GM12801 (cell line): ENCODE data around the gene PACRG.

ENCODE experiments used
- TF ChIP-seq, protein P1 (sequence below): IDR thresholded peaks from one replicate; pipeline ENCODE4 v1.5.1; 2011; ENCODE audit warnings: control low read depth; ENCODE audit not compliant: insufficient read length; ENCODE audit errors: extremely low read depth

PACRG gene

GRCh38 chr6:163229050-163229449 is 501.3 kb downstream of the PACRG start:
- TF ChIP-seq, protein P1, sequence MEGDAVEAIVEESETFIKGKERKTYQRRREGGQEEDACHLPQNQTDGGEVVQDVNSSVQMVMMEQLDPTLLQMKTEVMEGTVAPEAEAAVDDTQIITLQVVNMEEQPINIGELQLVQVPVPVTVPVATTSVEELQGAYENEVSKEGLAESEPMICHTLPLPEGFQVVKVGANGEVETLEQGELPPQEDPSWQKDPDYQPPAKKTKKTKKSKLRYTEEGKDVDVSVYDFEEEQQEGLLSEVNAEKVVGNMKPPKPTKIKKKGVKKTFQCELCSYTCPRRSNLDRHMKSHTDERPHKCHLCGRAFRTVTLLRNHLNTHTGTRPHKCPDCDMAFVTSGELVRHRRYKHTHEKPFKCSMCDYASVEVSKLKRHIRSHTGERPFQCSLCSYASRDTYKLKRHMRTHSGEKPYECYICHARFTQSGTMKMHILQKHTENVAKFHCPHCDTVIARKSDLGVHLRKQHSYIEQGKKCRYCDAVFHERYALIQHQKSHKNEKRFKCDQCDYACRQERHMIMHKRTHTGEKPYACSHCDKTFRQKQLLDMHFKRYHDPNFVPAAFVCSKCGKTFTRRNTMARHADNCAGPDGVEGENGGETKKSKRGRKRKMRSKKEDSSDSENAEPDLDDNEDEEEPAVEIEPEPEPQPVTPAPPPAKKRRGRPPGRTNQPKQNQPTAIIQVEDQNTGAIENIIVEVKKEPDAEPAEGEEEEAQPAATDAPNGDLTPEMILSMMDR = no peak

DNA sequence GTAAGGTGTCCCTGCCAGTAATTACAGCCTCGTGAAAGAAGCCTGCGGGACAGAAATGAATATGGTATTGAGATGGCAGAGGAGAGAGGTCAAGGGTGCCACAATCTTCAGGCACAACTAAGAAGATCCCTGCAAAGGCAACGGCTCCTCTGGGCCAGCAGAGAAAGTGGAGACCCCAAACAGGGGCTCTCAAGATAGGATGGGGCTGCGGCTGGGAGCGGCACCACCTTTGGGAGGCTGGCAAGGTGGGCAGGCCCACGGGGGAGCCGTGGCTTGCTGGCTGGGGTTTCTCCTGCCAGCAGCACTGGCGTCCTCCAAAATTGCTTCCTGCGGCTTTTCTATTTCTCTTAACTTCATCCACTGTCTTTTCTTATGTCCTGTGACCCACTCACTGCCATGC is 503.1 kb downstream of the PACRG start:
- TF ChIP-seq, protein P1 = no peak

- TF ChIP-seq, protein P1 = no peak
Measured at GRCh38 chr6:163231356-163232014, 503.7 kb downstream of the PACRG start.

GRCh38 chr6:163232015-163232523 is 504.3 kb downstream of the PACRG start:
- TF ChIP-seq, protein P1 = no peak

DNA sequence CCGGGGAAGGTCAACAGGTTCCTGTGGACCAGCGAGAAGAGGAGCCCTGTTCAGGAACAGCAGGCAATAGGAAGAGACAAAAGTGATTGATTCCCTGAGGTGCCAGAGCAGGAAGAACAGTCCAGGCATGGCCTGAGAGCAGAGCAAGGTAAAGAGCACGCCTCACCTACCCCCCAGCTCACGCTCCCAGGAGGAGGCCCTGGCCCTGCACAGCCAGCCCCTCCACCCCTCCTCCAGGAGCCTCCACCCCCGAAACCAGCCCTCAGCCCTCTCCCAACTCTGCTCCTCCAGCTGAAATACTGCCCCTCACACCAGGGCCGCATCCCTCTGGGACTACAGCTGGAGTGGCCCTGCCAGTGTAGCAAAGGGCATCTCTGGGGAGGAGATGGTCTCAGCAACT is 504.9 kb downstream of the PACRG start:
- TF ChIP-seq, protein P1 = no peak

GRCh38 chr6:163237110-163237509 is 509.3 kb downstream of the PACRG start:
- TF ChIP-seq, protein P1 = no peak

DNA sequence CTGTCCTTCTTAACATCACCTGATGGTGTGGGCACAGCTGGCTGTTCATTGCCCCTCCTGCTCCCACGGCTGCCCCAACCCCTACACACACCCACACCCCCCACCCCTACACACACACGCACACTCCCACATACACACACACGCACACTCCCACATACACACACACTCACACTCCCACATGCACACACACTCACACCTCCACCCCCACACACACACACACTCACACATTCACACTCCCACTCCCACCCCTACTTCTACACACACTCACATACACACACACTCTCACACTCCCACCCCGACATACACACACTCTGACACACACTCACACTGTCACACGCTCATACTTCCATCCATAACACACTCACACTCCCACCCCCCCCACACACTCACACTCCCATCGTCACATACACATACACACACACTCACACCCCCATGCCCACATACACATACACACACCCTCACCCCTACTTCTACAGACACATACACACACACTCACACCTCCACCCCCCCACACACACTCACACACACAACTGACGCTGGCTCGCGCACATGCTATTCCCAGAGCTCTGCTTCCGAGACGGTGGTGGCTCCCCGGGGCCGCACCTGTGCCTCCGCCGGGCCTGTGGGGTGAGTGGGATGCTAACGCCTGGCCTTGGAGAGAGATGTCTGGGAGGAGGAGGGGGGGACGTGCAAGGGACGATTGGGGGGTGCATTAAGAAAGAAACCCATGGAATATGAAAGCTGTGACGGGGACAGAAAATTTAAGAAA is 512.0 kb downstream of the PACRG start:
- TF ChIP-seq, protein P1 = no peak
